Measurements from ENCODE around the gene CAV1.
A peak's percentile ranks its signal among the peaks of the same experiment; 100 is the strongest.

Gene CAV1

GRCh38 chr7:116577320-116577871, 52.6 kb downstream of the CAV1 start:
- H3K27ac ChIP-seq, result peak overlapping the region; percentile 73
- in situ Hi-C loops (cut with HindIII; ENCODE audit: low pct_ligation_motif_present, low sequenced_read_pairs), result loop anchor here (25.0 kb wide), 1 partner anchor 315 kb away; no protein-coding TSS in a partner anchor
- no peak overlapping the region for H3K4me3 ChIP-seq (ENCODE audit: low read depth, low read length)
- no peaks in the 10 kb centered on the region for H3K27me3 ChIP-seq (replicated peaks)
- TF ChIP-seq CTCF (IDR thresholded peaks at IDR 0.05; ENCODE audit: low read depth, low read length, missing control alignments), result no peak
- no peaks in the 10 kb centered on the region for H3K36me3 ChIP-seq (replicated peaks)
- DNase-seq, result peak; percentile 27

DNA sequence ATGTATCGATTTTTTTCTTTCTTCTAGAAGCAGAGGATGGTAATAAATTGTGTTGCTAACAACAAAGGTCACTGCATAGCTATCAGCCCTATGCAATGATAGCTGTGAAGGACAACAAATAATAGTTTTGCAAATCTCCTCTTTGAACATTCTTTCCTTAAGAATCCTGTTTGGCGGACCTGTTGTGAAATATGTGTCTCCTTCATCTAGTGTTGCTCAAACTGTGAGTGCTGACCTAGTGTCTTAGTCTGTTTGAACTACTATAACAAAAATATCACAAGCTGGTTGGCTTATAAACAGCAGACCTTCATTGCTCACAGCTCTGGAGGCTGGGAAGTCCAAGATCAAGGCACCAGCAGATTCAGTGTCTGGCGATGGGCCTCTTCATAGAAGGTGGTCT, 53.7 kb downstream of the CAV1 start:
- in situ Hi-C loops (cut with HindIII; ENCODE audit: low pct_ligation_motif_present, low sequenced_read_pairs), result loop anchor here (25.0 kb wide), 1 partner anchor 316 kb away; no protein-coding TSS in a partner anchor
- TF ChIP-seq CTCF (IDR thresholded peaks at IDR 0.05; ENCODE audit: low read depth, low read length, missing control alignments), result no peak
- DNase-seq, result no peak
- Histone ChIP-seq H3K36me3 (replicated peaks) (no peaks in the 10 kb centered on the region), H3K27ac (no peak overlapping the region), H3K4me3 (ENCODE audit: low read depth, low read length) (no peak overlapping the region), H3K27me3 (replicated peaks) (no peaks in the 10 kb centered on the region)

- H3K27ac ChIP-seq, result no peak overlapping the region
- DNase-seq, result no peak
- in situ Hi-C loops (cut with HindIII; ENCODE audit: low pct_ligation_motif_present, low sequenced_read_pairs), result loop anchor here (25.0 kb wide), 1 partner anchor 317 kb away; no protein-coding TSS in a partner anchor
- no peaks in the 10 kb centered on the region for H3K27me3 ChIP-seq (replicated peaks)
- H3K4me3 ChIP-seq (ENCODE audit: low read depth, low read length), result no peak overlapping the region
- no peak for TF ChIP-seq CTCF (IDR thresholded peaks at IDR 0.05; ENCODE audit: low read depth, low read length, missing control alignments)
- no peaks in the 10 kb centered on the region for H3K36me3 ChIP-seq (replicated peaks)
Observed at GRCh38 chr7:116579322-116579721, 54.5 kb downstream of the CAV1 start.

GRCh38 chr7:116579835-116580234, 55.0 kb downstream of the CAV1 start:
- in situ Hi-C loops (cut with HindIII; ENCODE audit: low pct_ligation_motif_present, low sequenced_read_pairs), result loop anchor here (25.0 kb wide), 1 partner anchor 318 kb away; no protein-coding TSS in a partner anchor
- no peak for TF ChIP-seq CTCF (IDR thresholded peaks at IDR 0.05; ENCODE audit: low read depth, low read length, missing control alignments)
- Histone ChIP-seq H3K27me3 (replicated peaks) (no peaks in the 10 kb centered on the region), H3K36me3 (replicated peaks) (no peaks in the 10 kb centered on the region), H3K27ac (no peak overlapping the region), H3K4me3 (ENCODE audit: low read depth, low read length) (no peak overlapping the region)
- no peak for DNase-seq

GRCh38 chr7:116582164-116582732, 57.4 kb downstream of the CAV1 start:
- DNase-seq, result peak; percentile 61
- H3K27ac ChIP-seq, result peak overlapping the region; percentile 73
- in situ Hi-C loops (cut with HindIII; ENCODE audit: low pct_ligation_motif_present, low sequenced_read_pairs), result loop anchor here (25.0 kb wide), 1 partner anchor 320 kb away; no protein-coding TSS in a partner anchor
- no peaks in the 10 kb centered on the region for H3K36me3 ChIP-seq (replicated peaks)
- TF ChIP-seq CTCF (IDR thresholded peaks at IDR 0.05; ENCODE audit: low read depth, low read length, missing control alignments), result peak; percentile 78
- H3K27me3 ChIP-seq (replicated peaks), result no peaks in the 10 kb centered on the region
- H3K4me3 ChIP-seq (ENCODE audit: low read depth, low read length), result no peak overlapping the region

All from brain microvascular endothelial cell (primary cell).